ENCODE data around the gene UBALD1. TPM values are rescaled to one million over a fixed set of nuclear protein-coding genes. Genes with fewer than 3 reads are reported as not detected.

The UBALD1 gene
- total and polyA plus RNA-seq, 10 of the 15 experiments (the other 5 are each of a cell fraction or from before 2014, with no cell fraction given): 0.05 to 32.7 (median 5.1) TPM

DNA sequence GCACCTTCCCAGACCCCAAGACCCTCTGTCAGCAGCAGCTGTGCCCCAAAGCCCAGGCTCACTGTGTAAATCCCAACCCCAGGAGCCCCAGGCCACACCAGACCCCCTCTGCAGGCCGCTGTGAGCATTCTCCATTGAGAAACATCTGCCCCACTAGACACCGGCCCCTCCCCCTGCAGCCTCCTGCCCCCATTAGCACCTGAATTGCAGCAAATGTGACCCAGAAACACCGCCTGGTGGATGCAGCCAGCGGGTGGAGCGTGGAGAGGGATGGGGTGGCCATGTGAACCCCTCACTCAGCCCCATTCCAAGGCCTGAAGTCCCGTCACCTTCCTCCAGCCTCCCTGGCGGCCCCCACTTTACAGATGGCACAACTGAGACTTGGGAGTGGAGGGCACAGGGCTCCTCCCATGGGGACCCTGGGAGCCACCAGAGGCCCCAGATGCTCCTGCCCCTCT, 2.2 kb downstream of the UBALD1 start (continued):
- TF ChIP-seq, protein P1, sequence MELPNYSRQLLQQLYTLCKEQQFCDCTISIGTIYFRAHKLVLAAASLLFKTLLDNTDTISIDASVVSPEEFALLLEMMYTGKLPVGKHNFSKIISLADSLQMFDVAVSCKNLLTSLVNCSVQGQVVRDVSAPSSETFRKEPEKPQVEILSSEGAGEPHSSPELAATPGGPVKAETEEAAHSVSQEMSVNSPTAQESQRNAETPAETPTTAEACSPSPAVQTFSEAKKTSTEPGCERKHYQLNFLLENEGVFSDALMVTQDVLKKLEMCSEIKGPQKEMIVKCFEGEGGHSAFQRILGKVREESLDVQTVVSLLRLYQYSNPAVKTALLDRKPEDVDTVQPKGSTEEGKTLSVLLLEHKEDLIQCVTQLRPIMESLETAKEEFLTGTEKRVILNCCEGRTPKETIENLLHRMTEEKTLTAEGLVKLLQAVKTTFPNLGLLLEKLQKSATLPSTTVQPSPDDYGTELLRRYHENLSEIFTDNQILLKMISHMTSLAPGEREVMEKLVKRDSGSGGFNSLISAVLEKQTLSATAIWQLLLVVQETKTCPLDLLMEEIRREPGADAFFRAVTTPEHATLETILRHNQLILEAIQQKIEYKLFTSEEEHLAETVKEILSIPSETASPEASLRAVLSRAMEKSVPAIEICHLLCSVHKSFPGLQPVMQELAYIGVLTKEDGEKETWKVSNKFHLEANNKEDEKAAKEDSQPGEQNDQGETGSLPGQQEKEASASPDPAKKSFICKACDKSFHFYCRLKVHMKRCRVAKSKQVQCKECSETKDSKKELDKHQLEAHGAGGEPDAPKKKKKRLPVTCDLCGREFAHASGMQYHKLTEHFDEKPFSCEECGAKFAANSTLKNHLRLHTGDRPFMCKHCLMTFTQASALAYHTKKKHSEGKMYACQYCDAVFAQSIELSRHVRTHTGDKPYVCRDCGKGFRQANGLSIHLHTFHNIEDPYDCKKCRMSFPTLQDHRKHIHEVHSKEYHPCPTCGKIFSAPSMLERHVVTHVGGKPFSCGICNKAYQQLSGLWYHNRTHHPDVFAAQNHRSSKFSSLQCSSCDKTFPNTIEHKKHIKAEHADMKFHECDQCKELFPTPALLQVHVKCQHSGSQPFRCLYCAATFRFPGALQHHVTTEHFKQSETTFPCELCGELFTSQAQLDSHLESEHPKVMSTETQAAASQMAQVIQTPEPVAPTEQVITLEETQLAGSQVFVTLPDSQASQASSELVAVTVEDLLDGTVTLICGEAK (IDR thresholded peaks at IDR 0.05; ENCODE audit: borderline replicate concordance): no peak
- no peak for TF ChIP-seq SPI1 (IDR thresholded peaks at IDR 0.05; ENCODE audit: borderline replicate concordance, insufficient read depth, low read depth, low read length)
- no peak for TF ChIP-seq BHLHE40 (IDR thresholded peaks at IDR 0.05; ENCODE audit: borderline replicate concordance in 1 of 2, low read depth in 2 of 2, low read length in 1 of 2)
- no peak for TF ChIP-seq HDAC6 (IDR thresholded peaks at IDR 0.05; ENCODE audit: unreplicated experiment)
- no peak for TF ChIP-seq EGR1 (IDR thresholded peaks at IDR 0.05; ENCODE audit: borderline replicate concordance in 1 of 2, low read depth in 2 of 2, low read length in 2 of 2)
- no peak for TF ChIP-seq MEF2B (IDR thresholded peaks at IDR 0.05; ENCODE audit: partially characterized antibody, poor library complexity, severe bottlenecking)
- TF ChIP-seq HDAC2 (IDR thresholded peaks at IDR 0.05): no peak
- TF ChIP-seq, protein P2, sequence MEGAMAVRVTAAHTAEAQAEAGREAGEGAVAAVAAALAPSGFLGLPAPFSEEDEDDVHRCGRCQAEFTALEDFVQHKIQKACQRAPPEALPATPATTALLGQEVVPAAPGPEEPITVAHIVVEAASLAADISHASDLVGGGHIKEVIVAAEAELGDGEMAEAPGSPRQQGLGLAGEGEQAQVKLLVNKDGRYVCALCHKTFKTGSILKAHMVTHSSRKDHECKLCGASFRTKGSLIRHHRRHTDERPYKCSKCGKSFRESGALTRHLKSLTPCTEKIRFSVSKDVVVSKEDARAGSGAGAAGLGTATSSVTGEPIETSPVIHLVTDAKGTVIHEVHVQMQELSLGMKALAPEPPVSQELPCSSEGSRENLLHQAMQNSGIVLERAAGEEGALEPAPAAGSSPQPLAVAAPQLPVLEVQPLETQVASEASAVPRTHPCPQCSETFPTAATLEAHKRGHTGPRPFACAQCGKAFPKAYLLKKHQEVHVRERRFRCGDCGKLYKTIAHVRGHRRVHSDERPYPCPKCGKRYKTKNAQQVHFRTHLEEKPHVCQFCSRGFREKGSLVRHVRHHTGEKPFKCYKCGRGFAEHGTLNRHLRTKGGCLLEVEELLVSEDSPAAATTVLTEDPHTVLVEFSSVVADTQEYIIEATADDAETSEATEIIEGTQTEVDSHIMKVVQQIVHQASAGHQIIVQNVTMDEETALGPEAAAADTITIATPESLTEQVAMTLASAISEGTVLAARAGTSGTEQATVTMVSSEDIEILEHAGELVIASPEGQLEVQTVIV (IDR thresholded peaks at IDR 0.05; ENCODE audit: borderline replicate concordance, partially characterized antibody): no peak
- TF ChIP-seq RELA (IDR thresholded peaks at IDR 0.05; ENCODE audit: borderline replicate concordance, partially characterized antibody): no peak
- TF ChIP-seq DPF2 (IDR thresholded peaks at IDR 0.05): no peak
- TF ChIP-seq NR2C2 (IDR thresholded peaks at IDR 0.05; ENCODE audit: borderline replicate concordance, control insufficient read depth, insufficient read length, low read depth): no peak
- TF ChIP-seq MYB (IDR thresholded peaks at IDR 0.05; ENCODE audit: borderline replicate concordance, low read depth, low read length): no peak

Data from GM12878 (cell line).